GM18517 (cell line): ENCODE results near the gene NCKAP5.

Experiments used
- ATAC-seq: cut with Tn5 transposase; IDR thresholded peaks from one replicate; pipeline ENCODE4 v1.9.1; 2021; ENCODE audit warnings: mild to moderate bottlenecking, moderate library complexity; ENCODE audit not compliant: unreplicated experiment

NCKAP5 gene

GRCh38 chr2:133171393-133172004, 396.8 kb downstream of the NCKAP5 start:
- ATAC-seq, result no peak

DNA sequence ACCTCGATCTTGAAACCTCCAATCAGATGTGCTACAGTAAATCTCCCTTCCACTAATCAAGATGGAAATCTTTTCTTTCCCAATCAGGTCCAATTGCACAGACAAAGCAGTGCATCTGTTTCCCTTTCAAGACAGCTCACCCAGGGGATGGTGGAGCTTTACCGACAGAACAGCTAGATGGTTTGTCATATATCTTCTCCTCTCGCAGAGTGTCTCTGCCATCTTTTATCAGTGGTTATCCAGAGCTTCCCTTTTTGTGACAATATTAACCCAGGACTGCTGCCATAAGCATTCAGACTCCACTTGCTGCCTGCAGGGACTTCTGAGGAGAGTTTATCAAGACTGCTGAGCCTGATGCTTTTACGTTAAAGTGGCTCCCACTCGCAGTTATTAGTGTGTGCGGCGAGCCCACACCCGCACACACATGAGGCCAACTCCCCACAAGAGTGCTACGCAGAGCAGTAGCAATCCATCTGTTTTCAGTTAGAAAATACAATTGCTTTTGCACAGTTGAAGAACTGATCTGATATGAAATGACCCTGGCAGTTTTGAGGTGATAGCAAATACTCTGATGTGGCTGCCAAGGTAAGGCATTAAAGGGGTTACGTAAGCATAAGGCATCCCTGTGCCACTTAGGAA, 398.9 kb downstream of the NCKAP5 start:
- no peak for ATAC-seq

DNA sequence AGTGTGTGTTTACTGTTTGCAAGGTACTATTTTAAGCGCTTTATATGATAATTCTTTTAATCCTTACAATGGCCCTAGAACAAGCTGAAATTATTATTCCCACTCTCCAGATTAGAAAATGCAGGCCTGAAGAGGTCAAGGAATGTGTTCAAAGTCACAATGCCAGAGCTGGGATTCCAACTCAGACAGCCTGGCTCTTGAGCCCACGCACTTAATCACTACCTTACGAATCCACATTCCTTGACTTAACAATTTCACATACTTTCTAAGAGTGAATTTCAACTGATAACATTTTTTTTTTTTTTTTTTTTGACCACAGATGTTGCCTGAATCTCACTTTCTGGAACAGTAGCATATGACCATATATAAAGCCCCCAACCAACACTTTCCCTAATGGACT, 400.3 kb downstream of the NCKAP5 start:
- no peak for ATAC-seq

DNA sequence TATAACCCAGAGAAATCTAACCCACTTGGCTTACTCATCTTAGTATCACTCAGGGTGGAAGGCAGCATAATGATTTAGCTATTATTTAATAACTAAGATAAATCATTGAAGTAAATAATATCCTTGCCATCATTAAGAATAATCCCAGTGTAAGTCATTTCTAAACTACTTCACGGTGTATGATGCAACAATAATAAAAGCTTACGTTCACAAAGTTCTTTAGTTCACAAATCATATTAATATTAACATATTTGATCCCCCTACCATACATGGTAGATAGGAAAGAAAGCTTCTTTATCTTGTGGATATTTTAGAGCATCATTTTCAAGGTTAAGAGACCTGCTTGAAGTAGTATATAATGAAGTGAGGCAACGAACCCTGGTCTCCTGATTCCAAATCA, 401.0 kb downstream of the NCKAP5 start:
- no peak for ATAC-seq

DNA sequence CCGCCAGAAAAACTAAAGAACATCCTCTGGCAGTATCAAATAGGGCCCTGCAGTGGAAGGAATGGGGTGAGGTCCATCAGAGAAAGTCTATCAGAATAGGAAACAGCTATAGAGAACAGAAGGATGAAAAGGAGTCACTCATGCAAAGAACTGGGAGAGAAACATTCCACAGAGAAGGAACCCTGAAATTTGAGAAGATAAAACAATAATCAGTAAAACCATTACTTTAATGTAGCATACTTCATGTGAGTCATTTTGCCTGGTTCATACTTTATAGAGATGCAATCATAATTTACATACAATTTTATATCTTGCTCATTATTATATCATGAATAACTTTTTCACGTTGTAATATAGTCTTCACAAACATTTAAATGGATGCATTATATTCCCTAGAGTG, 402.2 kb downstream of the NCKAP5 start:
- no peak for ATAC-seq

- no peak for ATAC-seq
Observed at GRCh38 chr2:133163111-133163510, 405.2 kb downstream of the NCKAP5 start.

GRCh38 chr2:133158442-133158841, 409.8 kb downstream of the NCKAP5 start:
- ATAC-seq, result no peak

- no peak for ATAC-seq
Observed at GRCh38 chr2:133158024-133158423, 410.2 kb downstream of the NCKAP5 start.

GRCh38 chr2:133157141-133157540, 411.1 kb downstream of the NCKAP5 start:
- ATAC-seq, result no peak

- ATAC-seq, result no peak
Observed at GRCh38 chr2:133152801-133153200, 415.5 kb downstream of the NCKAP5 start.

DNA sequence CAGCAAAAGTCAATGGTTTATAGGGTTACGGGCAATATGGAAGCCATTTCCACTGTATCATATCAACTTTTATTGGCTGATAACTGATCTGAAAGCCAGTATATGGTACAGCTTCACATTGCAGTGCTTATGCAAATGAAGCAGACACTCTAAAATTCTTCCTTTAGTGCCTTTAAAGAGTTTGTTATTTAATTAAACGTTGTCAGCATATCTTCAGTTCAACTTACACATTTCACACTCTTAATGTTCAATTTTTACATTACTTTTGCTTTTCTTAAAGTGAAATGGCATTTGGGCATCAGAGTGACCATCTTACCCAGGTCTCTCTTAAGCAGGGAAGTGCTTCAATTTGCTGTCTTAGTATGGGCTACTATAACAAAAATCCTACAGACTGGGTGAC, 420.1 kb downstream of the NCKAP5 start:
- no peak for ATAC-seq

GRCh38 chr2:133146893-133147292, 421.4 kb downstream of the NCKAP5 start:
- ATAC-seq, result no peak

- no peak for ATAC-seq
Observed at GRCh38 chr2:133143645-133144044, 424.6 kb downstream of the NCKAP5 start.

DNA sequence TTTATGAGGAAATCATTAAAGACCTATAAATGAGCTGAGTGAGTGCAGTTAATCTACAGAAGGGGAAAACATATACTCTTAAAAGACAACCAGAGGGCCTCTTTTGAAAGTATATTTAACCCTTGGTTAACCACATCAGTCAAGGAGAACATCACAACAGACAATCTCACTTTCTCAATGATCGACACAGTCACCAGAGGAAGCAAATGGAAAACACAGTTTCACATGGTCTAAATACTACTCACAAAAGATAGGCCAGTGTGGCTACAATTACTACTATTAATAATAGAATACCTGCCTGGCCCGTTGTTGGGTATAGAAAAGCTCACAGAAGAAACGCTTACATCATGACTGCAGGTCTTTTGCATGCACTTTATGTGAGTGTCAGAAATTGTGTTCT, 426.2 kb downstream of the NCKAP5 start:
- no peak for ATAC-seq

DNA sequence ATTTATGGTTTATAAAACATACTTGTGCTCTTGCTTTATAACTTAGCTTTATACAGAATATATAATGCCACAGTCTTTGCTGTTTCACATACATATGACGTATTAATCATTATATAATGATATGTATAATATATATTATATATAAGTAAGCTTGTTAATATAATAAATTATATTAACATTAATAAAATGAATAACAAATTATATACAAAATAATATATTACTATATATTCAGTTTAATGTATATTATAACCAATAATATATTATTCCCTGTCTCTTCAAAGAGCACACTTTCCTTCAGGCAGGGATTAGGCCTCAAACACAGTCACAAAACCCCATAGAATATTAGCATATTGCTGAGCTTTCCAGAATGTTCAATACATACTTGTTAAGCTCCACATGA, 427.6 kb downstream of the NCKAP5 start:
- ATAC-seq, result no peak

GRCh38 chr2:133139847-133140533, 428.3 kb downstream of the NCKAP5 start:
- peak; percentile 60 for ATAC-seq

GRCh38 chr2:133138693-133139092, 429.6 kb downstream of the NCKAP5 start:
- no peak for ATAC-seq

DNA sequence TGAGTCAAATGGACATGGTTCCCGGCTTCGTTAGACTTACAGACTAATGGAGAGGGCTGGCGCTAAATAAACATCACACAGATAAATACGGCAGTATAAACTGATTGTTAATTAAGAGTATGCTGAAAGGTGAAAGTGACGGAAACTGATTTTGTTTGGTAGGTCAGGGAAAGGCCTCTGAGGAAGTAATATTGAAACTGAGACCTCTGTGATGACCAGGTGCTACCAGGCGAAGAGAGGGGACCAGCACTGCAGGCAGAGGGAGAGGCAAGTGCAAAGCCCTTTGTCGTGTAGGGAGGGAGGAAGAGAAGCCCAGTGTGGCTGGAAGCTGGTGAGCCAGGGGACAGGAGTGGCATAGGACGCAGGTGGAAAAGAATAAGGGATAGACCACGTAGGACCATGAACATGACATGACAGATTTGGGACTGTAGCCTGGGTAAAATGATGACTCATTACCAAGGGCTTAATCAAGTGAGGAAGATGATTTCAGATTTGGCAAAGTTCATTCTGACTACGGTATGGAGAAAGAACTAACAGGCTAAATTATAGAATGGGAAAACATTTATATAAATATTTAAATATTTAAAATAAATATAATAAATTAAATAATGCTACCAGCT, 433.1 kb downstream of the NCKAP5 start:
- ATAC-seq, result no peak

DNA sequence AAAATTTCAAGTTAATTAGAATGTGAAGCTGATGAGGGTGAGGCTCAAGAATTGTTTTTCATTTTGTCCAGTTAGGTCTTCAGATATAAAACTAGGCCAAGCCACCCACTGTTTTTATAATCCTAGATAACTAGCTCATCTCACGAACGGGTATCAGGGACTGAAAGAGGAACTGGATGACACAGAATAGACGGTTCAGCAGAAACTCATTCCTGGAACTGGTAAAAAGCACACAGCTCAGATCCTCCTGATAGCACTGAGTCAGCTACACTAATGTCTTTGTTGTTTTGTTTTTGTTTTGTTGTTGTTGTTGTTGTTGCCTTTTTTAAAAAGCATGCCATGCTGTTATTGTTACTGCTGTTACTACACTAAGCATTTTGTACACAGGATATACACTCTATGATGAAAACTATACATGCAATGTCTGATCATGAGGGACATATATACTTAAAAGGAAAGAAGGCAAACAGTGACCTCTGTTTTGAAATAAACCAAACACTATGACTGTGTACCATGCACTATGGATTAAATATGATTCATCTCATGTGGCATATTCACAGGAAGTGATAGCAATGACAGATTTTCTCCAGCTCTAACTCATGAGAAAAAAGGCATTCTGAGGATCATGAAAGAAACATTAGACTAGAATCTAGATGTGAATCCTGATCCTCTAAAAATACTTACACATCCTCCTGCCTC, 437.6 kb downstream of the NCKAP5 start:
- ATAC-seq, result no peak

DNA sequence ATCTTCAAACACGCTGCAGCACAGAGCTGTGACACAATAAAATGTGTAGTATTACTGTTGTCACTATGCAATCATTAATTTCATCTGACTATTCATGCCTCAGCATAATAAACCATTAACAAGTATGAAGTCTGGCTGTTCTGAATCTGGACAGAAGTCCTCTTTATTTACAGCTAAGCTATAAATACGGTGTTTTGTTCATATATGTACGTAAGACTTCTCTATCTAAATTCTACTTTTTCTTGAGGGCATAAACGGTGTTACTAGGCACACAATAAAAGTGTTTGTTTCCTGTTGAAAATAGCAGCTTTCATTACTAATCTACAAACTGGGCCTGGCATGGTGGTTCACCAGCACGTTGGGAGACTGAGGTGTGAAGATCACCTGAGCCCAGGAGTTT, 443.8 kb downstream of the NCKAP5 start:
- ATAC-seq, result no peak

GRCh38 chr2:133123904-133124303, 444.4 kb downstream of the NCKAP5 start:
- ATAC-seq, result no peak
